Measurements from ENCODE around the gene PRKX. TPM values are rescaled to one million over a fixed set of nuclear protein-coding genes. Genes with fewer than 3 reads are reported as not detected.
"Not testable (repeated sequence)": the region's sequence is repeated elsewhere in the genome, so short reads cannot be mapped to it uniquely, and the experiment has no call there.

PRKX gene
- total RNA-seq, 1 donor from 2014 or later, result 37.2 TPM

DNA sequence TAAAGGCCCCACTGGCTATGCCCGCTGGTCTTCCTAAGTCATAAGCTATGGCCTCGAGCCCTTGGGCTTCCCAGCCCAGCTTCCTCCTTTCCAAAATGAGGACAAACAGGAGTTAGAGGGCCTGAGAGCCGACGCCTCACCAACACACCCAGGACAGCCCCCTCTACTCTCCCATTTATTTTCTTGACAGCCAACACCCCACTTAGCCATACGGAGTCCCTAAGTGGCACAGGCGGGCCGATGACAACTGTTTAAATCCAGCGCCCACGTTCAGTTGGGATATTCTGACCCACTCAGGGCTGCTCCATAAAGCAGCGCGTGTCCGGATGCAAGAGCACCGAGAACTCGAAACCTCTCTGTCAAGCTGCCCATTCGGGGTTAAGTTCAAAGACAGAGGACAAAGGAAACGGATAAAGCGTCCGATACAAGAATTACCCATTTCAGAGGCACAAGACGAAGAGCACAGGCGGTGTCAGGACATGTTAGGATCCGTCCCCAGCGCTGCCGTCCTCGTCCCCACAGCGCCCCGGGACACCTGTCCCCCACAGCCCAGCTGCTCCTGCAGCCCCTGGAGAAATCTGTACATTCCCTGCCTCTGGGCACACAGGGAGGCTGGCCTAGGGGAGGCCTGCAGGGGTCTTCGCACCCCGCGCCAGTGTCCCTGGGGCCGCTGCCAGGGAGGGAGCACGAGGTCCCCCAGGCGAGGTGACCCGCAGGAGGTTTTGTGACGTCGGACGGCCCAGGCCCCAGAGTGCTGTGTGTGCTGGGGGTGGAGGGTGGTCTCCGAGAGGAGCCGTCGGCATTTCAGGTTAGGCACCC lies 1.2 kb downstream of the PRKX start:
- TF ChIP-seq CTCF (IDR thresholded peaks at IDR 0.05), result no peak
- no peaks in the 10 kb centered on the region for H3K36me3 Mint-ChIP-seq (ENCODE audit: unreplicated experiment)
- H3K9me3 Mint-ChIP-seq (ENCODE audit: unreplicated experiment), result no peaks in the 10 kb centered on the region
- H3K4me3 Mint-ChIP-seq (ENCODE audit: unreplicated experiment), result peak overlapping the region; percentile 88
- H3K4me1 Mint-ChIP-seq (ENCODE audit: unreplicated experiment), result peaks cover 21% of the 10 kb centered on the region
- H3K27me3 Mint-ChIP-seq (ENCODE audit: unreplicated experiment), result no peaks in the 10 kb centered on the region
- DNase-seq (ENCODE audit: extremely low spot score, unreplicated experiment), result no peak
- peak overlapping the region; percentile 82 for H3K27ac Mint-ChIP-seq (ENCODE audit: unreplicated experiment)

GRCh38 chrX:3711331-3711917 lies 2.0 kb downstream of the PRKX start:
- Mint-ChIP-seq H3K4me1 (ENCODE audit: unreplicated experiment) (peaks cover 21% of the 10 kb centered on the region), H3K4me3 (ENCODE audit: unreplicated experiment) (peak overlapping the region; percentile 88), H3K27me3 (ENCODE audit: unreplicated experiment) (no peaks in the 10 kb centered on the region), H3K9me3 (ENCODE audit: unreplicated experiment) (no peaks in the 10 kb centered on the region), H3K27ac (ENCODE audit: unreplicated experiment) (peak overlapping the region; percentile 82), H3K36me3 (ENCODE audit: unreplicated experiment) (peaks cover 2% of the 10 kb centered on the region)
- no peak for TF ChIP-seq CTCF (IDR thresholded peaks at IDR 0.05)
- DNase-seq (ENCODE audit: extremely low spot score, unreplicated experiment), result no peak

GRCh38 chrX:3707673-3708274 lies 5.7 kb downstream of the PRKX start:
- peaks cover 20% of the 10 kb centered on the region for H3K4me1 Mint-ChIP-seq (ENCODE audit: unreplicated experiment)
- not testable (repeated sequence) for H3K9me3 Mint-ChIP-seq (ENCODE audit: unreplicated experiment); H3K4me3 Mint-ChIP-seq (ENCODE audit: unreplicated experiment); H3K27ac Mint-ChIP-seq (ENCODE audit: unreplicated experiment); DNase-seq (ENCODE audit: extremely low spot score, unreplicated experiment); H3K36me3 Mint-ChIP-seq (ENCODE audit: unreplicated experiment); H3K27me3 Mint-ChIP-seq (ENCODE audit: unreplicated experiment)

GRCh38 chrX:3706481-3706880 lies 7.0 kb downstream of the PRKX start:
- no peak overlapping the region for H3K4me3 Mint-ChIP-seq (ENCODE audit: unreplicated experiment)
- H3K27ac Mint-ChIP-seq (ENCODE audit: unreplicated experiment), result no peak overlapping the region
- H3K27me3 Mint-ChIP-seq (ENCODE audit: unreplicated experiment), result no peaks in the 10 kb centered on the region
- H3K36me3 Mint-ChIP-seq (ENCODE audit: unreplicated experiment), result peaks cover 7% of the 10 kb centered on the region
- H3K9me3 Mint-ChIP-seq (ENCODE audit: unreplicated experiment), result no peaks in the 10 kb centered on the region
- DNase-seq (ENCODE audit: extremely low spot score, unreplicated experiment), result no peak
- TF ChIP-seq CTCF (IDR thresholded peaks at IDR 0.05), result no peak
- H3K4me1 Mint-ChIP-seq (ENCODE audit: unreplicated experiment), result peaks cover 14% of the 10 kb centered on the region

- not testable (repeated sequence) for H3K36me3 Mint-ChIP-seq (ENCODE audit: unreplicated experiment); H3K27me3 Mint-ChIP-seq (ENCODE audit: unreplicated experiment); H3K27ac Mint-ChIP-seq (ENCODE audit: unreplicated experiment); H3K4me3 Mint-ChIP-seq (ENCODE audit: unreplicated experiment); DNase-seq (ENCODE audit: extremely low spot score, unreplicated experiment); H3K9me3 Mint-ChIP-seq (ENCODE audit: unreplicated experiment)
- peaks cover 27% of the 10 kb centered on the region for H3K4me1 Mint-ChIP-seq (ENCODE audit: unreplicated experiment)
These were observed 10.2 kb downstream of the PRKX start for GRCh38 chrX:3703251-3703650.

DNA sequence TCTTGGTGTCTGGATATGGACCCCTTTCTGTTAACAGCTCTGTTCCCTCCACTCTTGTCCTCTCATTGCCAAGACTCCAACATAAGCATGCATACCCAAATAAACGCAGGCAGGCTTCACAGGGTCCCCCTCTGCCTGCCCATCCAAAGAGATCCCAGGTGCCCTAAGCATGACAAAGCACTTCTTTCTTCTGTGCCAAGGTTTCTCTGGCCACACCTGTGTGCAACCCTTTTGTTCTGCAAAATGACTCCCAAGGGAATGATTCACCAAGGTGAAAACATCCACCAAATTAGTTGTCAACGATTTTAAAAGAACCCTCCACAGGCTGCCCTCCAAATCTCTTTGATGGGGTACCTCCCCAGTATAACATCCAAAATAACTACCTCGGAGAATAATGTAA lies 11.4 kb downstream of the PRKX start:
- peaks cover 38% of the 10 kb centered on the region for H3K4me1 Mint-ChIP-seq (ENCODE audit: unreplicated experiment)
- not testable (repeated sequence) for H3K36me3 Mint-ChIP-seq (ENCODE audit: unreplicated experiment); H3K4me3 Mint-ChIP-seq (ENCODE audit: unreplicated experiment); DNase-seq (ENCODE audit: extremely low spot score, unreplicated experiment); H3K27me3 Mint-ChIP-seq (ENCODE audit: unreplicated experiment); H3K9me3 Mint-ChIP-seq (ENCODE audit: unreplicated experiment)
- peak overlapping the region; percentile 73 for H3K27ac Mint-ChIP-seq (ENCODE audit: unreplicated experiment)

DNA sequence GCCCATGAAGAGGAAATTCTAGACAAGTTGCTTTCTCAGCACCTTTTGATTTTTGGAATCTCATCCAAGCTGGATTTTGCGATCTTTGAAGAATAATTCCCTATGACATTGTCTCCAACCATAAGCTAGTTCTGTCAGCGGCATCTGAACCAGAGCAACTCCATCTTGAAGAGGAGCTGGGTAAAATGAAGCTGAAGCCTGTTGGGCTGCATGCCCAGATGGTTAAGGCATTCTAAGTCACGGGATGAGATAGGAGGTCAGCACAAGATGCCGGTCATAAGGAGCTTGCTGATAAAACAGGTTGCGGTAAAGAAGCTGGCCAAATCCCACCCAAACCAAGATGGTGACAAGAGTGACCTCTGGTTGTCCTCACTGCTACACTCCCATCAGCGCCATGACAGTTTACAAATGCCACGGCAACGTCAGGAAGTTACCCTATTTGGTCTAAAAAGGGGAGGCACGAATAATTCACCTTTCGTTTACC lies 12.0 kb downstream of the PRKX start:
- H3K27me3 Mint-ChIP-seq (ENCODE audit: unreplicated experiment); DNase-seq (ENCODE audit: extremely low spot score, unreplicated experiment); H3K36me3 Mint-ChIP-seq (ENCODE audit: unreplicated experiment); H3K9me3 Mint-ChIP-seq (ENCODE audit: unreplicated experiment): not testable (repeated sequence)
- peaks cover 43% of the 10 kb centered on the region for H3K4me1 Mint-ChIP-seq (ENCODE audit: unreplicated experiment)
- peak overlapping the region; percentile 74 for H3K4me3 Mint-ChIP-seq (ENCODE audit: unreplicated experiment)
- peak overlapping the region; percentile 95 for H3K27ac Mint-ChIP-seq (ENCODE audit: unreplicated experiment)
